T-helper 17 cell (primary cell): ENCODE measurements around the gene GALNT2. TPM values are rescaled to one million over a fixed set of nuclear protein-coding genes. Genes with fewer than 3 reads are reported as not detected.

Source experiments
- ATAC-seq: fragments of 150-1000 bp; cut with Tn5 transposase; 2 replicates; pipeline ENCODE4 v1.10.0; 2021; ENCODE audit warnings: mild to moderate bottlenecking, moderate library complexity
- DNase-seq, 3 donors: peaks; one replicate each; pipeline versions ENCODE4 v3.0.0 to v3.0.0-alpha.2; 2020 to 2021
- H3K9me3 ChIP-seq: one replicate; pipeline ENCODE4 v1.7.0; 2013; ENCODE audit warnings: low read length, mild to moderate bottlenecking; ENCODE audit not compliant: control insufficient read depth, poor library complexity, severe bottlenecking
- H3K27ac Mint-ChIP-seq: one replicate; pipeline ENCODE4 v1.8.0; 2022; ENCODE audit warnings: mild to moderate bottlenecking, moderate library complexity, mixed read lengths
- H3K27me3 Mint-ChIP-seq: one replicate; pipeline ENCODE4 v1.8.0; 2022; ENCODE audit warnings: mixed read lengths
- H3K36me3 Mint-ChIP-seq: one replicate; pipeline ENCODE4 v1.8.0; 2022; ENCODE audit warnings: low read depth, mixed read lengths
- H3K4me1 Mint-ChIP-seq: one replicate; pipeline ENCODE4 v1.8.0; 2022; ENCODE audit warnings: mild to moderate bottlenecking, mixed read lengths
- H3K4me3 Mint-ChIP-seq: one replicate; pipeline ENCODE4 v1.8.0; 2022; ENCODE audit warnings: mild to moderate bottlenecking, moderate library complexity, mixed read lengths
- total RNA-seq, 4 donors: library from RNA in 2 of 4; stranded (reverse) in 2 of 4; gene quantifications; one replicate each; pipeline ENCODE4 v1.2.3 and lab custom pipeline; 2022 to 2026

Gene GALNT2
- total RNA-seq, 2 donors from 2014 or later, result 16.6 to 19.8 TPM

GRCh38 chr1:230303069-230303468 lies 236.0 kb downstream of the GALNT2 start:
- H3K4me3 Mint-ChIP-seq, result no peak overlapping the region
- no peaks in the 10 kb centered on the region for H3K36me3 Mint-ChIP-seq
- DNase-seq (no peak), ATAC-seq (no peak)
- H3K27ac Mint-ChIP-seq, result peak overlapping the region; percentile 45
- no peaks in the 10 kb centered on the region for H3K9me3 ChIP-seq
- H3K27me3 Mint-ChIP-seq, result peaks cover 6% of the 10 kb centered on the region
- H3K4me1 Mint-ChIP-seq, result peaks cover 3% of the 10 kb centered on the region

GRCh38 chr1:230303822-230304221 lies 236.8 kb downstream of the GALNT2 start:
- Mint-ChIP-seq H3K27ac (peak overlapping the region; percentile 45), H3K27me3 (peaks cover 6% of the 10 kb centered on the region), H3K36me3 (no peaks in the 10 kb centered on the region), H3K4me3 (no peak overlapping the region), H3K4me1 (peaks cover 3% of the 10 kb centered on the region)
- no peak for ATAC-seq
- H3K9me3 ChIP-seq, result no peaks in the 10 kb centered on the region
- no peak for DNase-seq

GRCh38 chr1:230306169-230306568 lies 239.1 kb downstream of the GALNT2 start:
- no peak overlapping the region for H3K4me3 Mint-ChIP-seq
- no peaks in the 10 kb centered on the region for H3K9me3 ChIP-seq
- DNase-seq (no peak), ATAC-seq (no peak)
- H3K27me3 Mint-ChIP-seq, result peaks cover 14% of the 10 kb centered on the region
- H3K27ac Mint-ChIP-seq, result no peak overlapping the region
- peaks cover 6% of the 10 kb centered on the region for H3K4me1 Mint-ChIP-seq
- H3K36me3 Mint-ChIP-seq, result no peaks in the 10 kb centered on the region

GRCh38 chr1:230307213-230307612 lies 240.2 kb downstream of the GALNT2 start:
- Mint-ChIP-seq H3K27ac (no peak overlapping the region), H3K4me1 (peaks cover 6% of the 10 kb centered on the region), H3K27me3 (peaks cover 19% of the 10 kb centered on the region), H3K4me3 (no peak overlapping the region), H3K36me3 (no peaks in the 10 kb centered on the region)
- H3K9me3 ChIP-seq, result no peaks in the 10 kb centered on the region
- ATAC-seq, result no peak
- DNase-seq, result no peak

- Mint-ChIP-seq H3K4me1 (peaks cover 6% of the 10 kb centered on the region), H3K27ac (no peak overlapping the region), H3K4me3 (no peak overlapping the region), H3K27me3 (peaks cover 23% of the 10 kb centered on the region), H3K36me3 (no peaks in the 10 kb centered on the region)
- ATAC-seq (no peak), DNase-seq (no peak)
- H3K9me3 ChIP-seq, result no peaks in the 10 kb centered on the region
These were observed 241.0 kb downstream of the GALNT2 start for GRCh38 chr1:230308039-230308438.

GRCh38 chr1:230308821-230309220 lies 241.8 kb downstream of the GALNT2 start:
- H3K27me3 Mint-ChIP-seq, result peaks cover 26% of the 10 kb centered on the region
- DNase-seq (no peak), ATAC-seq (no peak)
- peaks cover 8% of the 10 kb centered on the region for H3K4me1 Mint-ChIP-seq
- H3K36me3 Mint-ChIP-seq, result no peaks in the 10 kb centered on the region
- no peak overlapping the region for H3K4me3 Mint-ChIP-seq
- no peak overlapping the region for H3K27ac Mint-ChIP-seq
- H3K9me3 ChIP-seq, result no peaks in the 10 kb centered on the region

GRCh38 chr1:230309646-230310177 lies 242.7 kb downstream of the GALNT2 start:
- H3K4me1 Mint-ChIP-seq, result peaks cover 8% of the 10 kb centered on the region

GRCh38 chr1:230310381-230311163 lies 243.5 kb downstream of the GALNT2 start:
- no peaks in the 10 kb centered on the region for H3K9me3 ChIP-seq
- H3K4me3 Mint-ChIP-seq, result no peak overlapping the region
- H3K4me1 Mint-ChIP-seq, result peaks cover 8% of the 10 kb centered on the region
- no peak overlapping the region for H3K27ac Mint-ChIP-seq
- H3K36me3 Mint-ChIP-seq, result no peaks in the 10 kb centered on the region
- peaks cover 26% of the 10 kb centered on the region for H3K27me3 Mint-ChIP-seq
- ATAC-seq (peak; percentile 82), DNase-seq (peak; percentile 38 to 56 (median 50))

More at GRCh38 chr1:230309646-230310177, 242.7 kb downstream of the GALNT2 start:
- ATAC-seq, result no peak
- DNase-seq, result no peak
- Mint-ChIP-seq H3K4me3 (no peak overlapping the region), H3K36me3 (no peaks in the 10 kb centered on the region), H3K27me3 (peaks cover 26% of the 10 kb centered on the region), H3K27ac (no peak overlapping the region)
- H3K9me3 ChIP-seq, result no peaks in the 10 kb centered on the region

GRCh38 chr1:230312676-230313075 lies 245.6 kb downstream of the GALNT2 start:
- Mint-ChIP-seq H3K4me1 (peaks cover 4% of the 10 kb centered on the region), H3K27me3 (peaks cover 26% of the 10 kb centered on the region)
- no peak for ATAC-seq

GRCh38 chr1:230313453-230314141 lies 246.6 kb downstream of the GALNT2 start:
- Mint-ChIP-seq H3K36me3 (no peaks in the 10 kb centered on the region), H3K27me3 (peaks cover 31% of the 10 kb centered on the region), H3K4me3 (no peak overlapping the region), H3K27ac (no peak overlapping the region), H3K4me1 (peaks cover 4% of the 10 kb centered on the region)
- DNase-seq, result no peak
- H3K9me3 ChIP-seq, result no peaks in the 10 kb centered on the region
- no peak for ATAC-seq

More at GRCh38 chr1:230312676-230313075, 245.6 kb downstream of the GALNT2 start:
- no peak for DNase-seq
- Mint-ChIP-seq H3K27ac (no peak overlapping the region), H3K4me3 (no peak overlapping the region), H3K36me3 (no peaks in the 10 kb centered on the region)
- H3K9me3 ChIP-seq, result no peaks in the 10 kb centered on the region

GRCh38 chr1:230314142-230314470 lies 247.1 kb downstream of the GALNT2 start:
- Mint-ChIP-seq H3K4me1 (peaks cover 4% of the 10 kb centered on the region), H3K4me3 (no peak overlapping the region), H3K27me3 (peaks cover 31% of the 10 kb centered on the region), H3K36me3 (no peaks in the 10 kb centered on the region), H3K27ac (no peak overlapping the region)
- H3K9me3 ChIP-seq, result no peaks in the 10 kb centered on the region
- ATAC-seq (no peak), DNase-seq (no peak)

- peaks cover 31% of the 10 kb centered on the region for H3K27me3 Mint-ChIP-seq
- DNase-seq (no peak), ATAC-seq (no peak)
- H3K36me3 Mint-ChIP-seq, result no peaks in the 10 kb centered on the region
- H3K4me1 Mint-ChIP-seq, result peaks cover 4% of the 10 kb centered on the region
- no peak overlapping the region for H3K4me3 Mint-ChIP-seq
- H3K27ac Mint-ChIP-seq, result no peak overlapping the region
- H3K9me3 ChIP-seq, result no peaks in the 10 kb centered on the region
These were observed 248.1 kb downstream of the GALNT2 start for GRCh38 chr1:230315099-230315498.

- Mint-ChIP-seq H3K27ac (no peak overlapping the region), H3K4me1 (peaks cover 2% of the 10 kb centered on the region)
- no peak for ATAC-seq
These were observed 250.1 kb downstream of the GALNT2 start for GRCh38 chr1:230316864-230317745.

More at GRCh38 chr1:230316864-230317745, 250.1 kb downstream of the GALNT2 start:
- no peaks in the 10 kb centered on the region for H3K36me3 Mint-ChIP-seq
- H3K27me3 Mint-ChIP-seq, result peaks cover 22% of the 10 kb centered on the region
- no peak for DNase-seq
- no peaks in the 10 kb centered on the region for H3K9me3 ChIP-seq
- no peak overlapping the region for H3K4me3 Mint-ChIP-seq
